ENCODE results near the gene RADIL.

GRCh38 chr7:4895766-4896165 is 12.2 kb upstream of the RADIL start:
- TF ChIP-seq POLR2AphosphoS5 (IDR thresholded peaks at IDR 0.05; ENCODE audit: borderline replicate concordance, low read depth, low read length) (no peak), EZH2 (IDR thresholded peaks at IDR 0.05) (no peak)

Measured in SK-N-MC (cell line).